IMR-90 (cell line): ENCODE data around the gene PLBD2. TPM values are rescaled to one million over a fixed set of nuclear protein-coding genes. Genes with fewer than 3 reads are reported as not detected.

ENCODE experiments used
- ATAC-seq: fragments of 200-7000 bp; cut with Tn5 transposase; 2 replicates; pipeline ENCODE4 v1.9.1; 2020; ENCODE audit warnings: low read depth, mild to moderate bottlenecking, moderate library complexity
- BruUV-seq: library from RNA; stranded (reverse); fragments of 400-500 nt; replicated peaks from 2 replicates; lab custom pipeline; 2021; lab: Mats Ljungman, UMichigan
- CTCF ChIA-PET: fragments of 300-600 bp; formaldehyde crosslinking; extraction: SDS; loops from one replicate; lab custom pipeline; 2021; ENCODE audit warnings: antibody characterized with exemption; lab: Yijun Ruan, JAX
- POLR2A ChIA-PET: fragments of 300-600 bp; sonication (Branson Sonifier 250); formaldehyde crosslinking; loops from one replicate; lab custom pipeline; 2022; ENCODE audit warnings: antibody characterized with exemption; ENCODE audit not compliant: unreplicated experiment; lab: Charles Lee
- DNase-seq: peaks from one replicate; pipeline ENCODE4 v3.0.0; 2013
- H2AFZ ChIP-seq: replicated peaks from 2 replicates; pipeline ENCODE3; 2013; ENCODE audit warnings: low read length, mild to moderate bottlenecking; ENCODE audit not compliant: poor library complexity
- H2AK5ac ChIP-seq: 2 replicates; pipeline ENCODE4 v1.6.1; 2013; ENCODE audit warnings: low read depth, low read length, inconsistent platforms
- H2AK9ac ChIP-seq: replicated peaks from 2 replicates; pipeline ENCODE3; 2013; ENCODE audit warnings: mild to moderate bottlenecking, low read depth, low read length, moderate library complexity; ENCODE audit not compliant: poor library complexity
- H2BK120ac ChIP-seq: 2 replicates; pipeline ENCODE4 v1.6.1; 2013; ENCODE audit warnings: low read depth, low read length, inconsistent platforms
- H2BK15ac ChIP-seq: 3 replicates; pipeline ENCODE4 v1.6.1; 2013; ENCODE audit warnings: low read depth, low read length, inconsistent platforms
- H2BK20ac ChIP-seq: 2 replicates; pipeline ENCODE4 v1.6.1; 2013; ENCODE audit warnings: low read depth, mild to moderate bottlenecking, inconsistent platforms, low read length, moderate library complexity
- H2BK5ac ChIP-seq: 2 replicates; pipeline ENCODE4 v1.6.1; 2013; ENCODE audit warnings: mild to moderate bottlenecking, low read depth, low read length, inconsistent platforms; ENCODE audit not compliant: poor library complexity, severe bottlenecking
- H3K14ac ChIP-seq: replicated peaks from 2 replicates; pipeline ENCODE4 v1.6.1; 2013; ENCODE audit warnings: low read depth, low read length, inconsistent platforms
- H3K18ac ChIP-seq: 2 replicates; pipeline ENCODE4 v1.6.1; 2013; ENCODE audit warnings: low read depth, low read length, control low read depth
- H3K23ac ChIP-seq: 2 replicates; pipeline ENCODE4 v1.6.1; 2013; ENCODE audit warnings: low read depth, low read length, inconsistent platforms
- H3K27ac ChIP-seq: 2 replicates; pipeline ENCODE4 v1.5.1; 2013; ENCODE audit warnings: mild to moderate bottlenecking, control low read depth, low read length; ENCODE audit not compliant: insufficient read depth
- H3K27me3 ChIP-seq: 2 replicates; pipeline ENCODE4 v1.6.1; 2013; ENCODE audit warnings: low read length; ENCODE audit not compliant: control insufficient read depth, insufficient read depth
- H3K36me3 ChIP-seq: 2 replicates; pipeline ENCODE4 v1.6.1; 2013; ENCODE audit warnings: low read length, mixed read lengths; ENCODE audit not compliant: control insufficient read depth, insufficient read depth
- H3K4ac ChIP-seq: 2 replicates; pipeline ENCODE4 v1.6.1; 2013; ENCODE audit warnings: low read depth, low read length, inconsistent platforms
- H3K4me1 ChIP-seq: 2 replicates; pipeline ENCODE4 v1.6.1; 2013; ENCODE audit warnings: low read length, mixed read lengths; ENCODE audit not compliant: control insufficient read depth, insufficient read depth
- H3K4me2 ChIP-seq: 2 replicates; pipeline ENCODE4 v1.6.1; 2013; ENCODE audit warnings: low read depth, mild to moderate bottlenecking, control low read depth, low read length, moderate library complexity
- H3K4me3 ChIP-seq: 2 replicates; pipeline ENCODE4 v1.5.1; 2013; ENCODE audit warnings: low read depth, mild to moderate bottlenecking, control low read depth, low read length, moderate library complexity; ENCODE audit not compliant: insufficient read depth
- H3K56ac ChIP-seq: 2 replicates; pipeline ENCODE4 v1.6.1; 2013; ENCODE audit warnings: low read length, inconsistent platforms; ENCODE audit not compliant: insufficient read depth; ENCODE audit errors: extremely low read depth
- H3K79me1 ChIP-seq, 2 experiments: 2 replicates each; pipeline ENCODE4 v1.6.1; 2013; ENCODE audit warnings: low read length in 2 of 2, inconsistent platforms in 1 of 2, low read depth in 1 of 2
- H3K9ac ChIP-seq: 2 replicates; pipeline ENCODE4 v1.6.1; 2013; ENCODE audit warnings: low read depth, low read length, control low read depth
- H3K9me1 ChIP-seq: 2 replicates; pipeline ENCODE4 v1.6.1; 2013; ENCODE audit warnings: low read length, inconsistent platforms; ENCODE audit not compliant: insufficient read depth
- H3K9me3 ChIP-seq: 2 replicates; pipeline ENCODE4 v1.6.1; 2013; ENCODE audit warnings: low read length; ENCODE audit not compliant: control insufficient read depth, insufficient read depth
- H4K20me1 ChIP-seq: 2 replicates; pipeline ENCODE4 v1.6.1; 2013; ENCODE audit warnings: low read length, inconsistent platforms; ENCODE audit not compliant: insufficient read depth
- H4K5ac ChIP-seq: 2 replicates; pipeline ENCODE4 v1.6.1; 2013; ENCODE audit warnings: mild to moderate bottlenecking, low read depth, low read length, control low read depth
- H4K8ac ChIP-seq, 2 experiments: 2 replicates each; pipeline ENCODE4 v1.6.1; 2013; ENCODE audit warnings: low read depth in 2 of 2, low read length in 2 of 2, control low read depth in 1 of 2, inconsistent platforms in 1 of 2
- H4K91ac ChIP-seq: 2 replicates; pipeline ENCODE4 v1.6.1; 2013; ENCODE audit warnings: low read depth, low read length, inconsistent platforms; ENCODE audit not compliant: insufficient read depth
- BHLHE40 ChIP-seq: fragments of 150-350 bp; IDR thresholded peaks from 2 replicates; pipeline ENCODE4 v1.6.1; 2016; ENCODE audit warnings: mild to moderate bottlenecking, low read depth, low read length
- CEBPB ChIP-seq: IDR thresholded peaks from 2 replicates; pipeline ENCODE4 v1.6.1; 2012; ENCODE audit warnings: low read depth, low read length, improper control_type of control experiment
- CHD1 ChIP-seq: IDR thresholded peaks from 2 replicates; pipeline ENCODE4 v1.6.1; 2012; ENCODE audit warnings: low read depth, low read length, improper control_type of control experiment
- CTCF ChIP-seq: conservative IDR thresholded peaks from 2 replicates; pipeline ENCODE4 v1.5.1; 2012; ENCODE audit warnings: mild to moderate bottlenecking, low read depth, low read length, improper control_type of control experiment
- ELK1 ChIP-seq: fragments of 150-350 bp; IDR thresholded peaks from 2 replicates; pipeline ENCODE4 v1.6.1; 2016; ENCODE audit warnings: low read depth, mild to moderate bottlenecking, low read length, moderate library complexity, borderline replicate concordance
- FOS ChIP-seq: fragments of 150-350 bp; IDR thresholded peaks from 2 replicates; pipeline ENCODE4 v1.6.1; 2016; ENCODE audit warnings: low read depth, low read length
- MAFK ChIP-seq: IDR thresholded peaks from 2 replicates; pipeline ENCODE4 v1.6.1; 2012; ENCODE audit warnings: low read depth, low read length, improper control_type of control experiment
- MXI1 ChIP-seq: IDR thresholded peaks from 2 replicates; pipeline ENCODE4 v1.6.1; 2012; ENCODE audit warnings: low read depth, mild to moderate bottlenecking, low read length, moderate library complexity, borderline replicate concordance
- NFE2L2 ChIP-seq: fragments of 150-350 bp; IDR thresholded peaks from 2 replicates; pipeline ENCODE4 v1.6.1; 2016; ENCODE audit warnings: low read depth, mild to moderate bottlenecking, low read length
- POLR2A ChIP-seq: IDR thresholded peaks from 2 replicates; pipeline ENCODE4 v1.6.1; 2012; ENCODE audit warnings: mild to moderate bottlenecking, low read depth, low read length
- RAD21 ChIP-seq: IDR thresholded peaks from 2 replicates; pipeline ENCODE4 v1.6.1; 2012; ENCODE audit warnings: low read length, improper control_type of control experiment
- RCOR1 ChIP-seq: IDR thresholded peaks from 2 replicates; pipeline ENCODE4 v1.6.1; 2012; ENCODE audit warnings: mild to moderate bottlenecking, low read length, improper control_type of control experiment; ENCODE audit not compliant: insufficient replicate concordance
- RFX5 ChIP-seq: IDR thresholded peaks from 2 replicates; pipeline ENCODE4 v1.8.0; 2012; ENCODE audit warnings: low read depth, mild to moderate bottlenecking, low read length, moderate library complexity
- SMC3 ChIP-seq: fragments of 150-350 bp; IDR thresholded peaks from 2 replicates; pipeline ENCODE4 v1.6.1; 2016; ENCODE audit warnings: low read depth, mild to moderate bottlenecking, antibody characterized with exemption, low read length, moderate library complexity
- USF2 ChIP-seq: fragments of 150-350 bp; IDR thresholded peaks from 2 replicates; pipeline ENCODE4 v1.6.1; 2017; ENCODE audit warnings: mild to moderate bottlenecking, antibody characterized with exemption, low read length, low read depth
- WGBS, 2 experiments: methylation state at CpG; one replicate each; pipeline versions ENCODE4 v1.1.5 to v1.1.7; 2013; ENCODE audit warnings: missing lambda C conversion rate in 2 of 2; ENCODE audit not compliant: insufficient read length in 1 of 2; ENCODE audit errors: extremely low coverage in 2 of 2; 5-methylcytosine and 5-hydroxymethylcytosine counted together
- dilution Hi-C: fragments of 300-500 bp; cut with HindIII; formaldehyde crosslinking; loops from one replicate; pipeline ENCODE4 v1.14.3; 2018; ENCODE audit warnings: low sequenced_read_pairs; ENCODE audit not compliant: unreplicated experiment
- in situ Hi-C: fragments of 300-500 bp; cut with MboI; formaldehyde crosslinking; loops from 3 replicates; pipeline ENCODE4 v1.14.3; 2019; ENCODE audit warnings: low sequenced_read_pairs, inconsistent platforms, mixed read lengths
- intact Hi-C: fragments of 100-400 bp; cut with micrococcal nuclease; formaldehyde crosslinking; loops from 2 replicates; pipeline ENCODE4 v1.10.0; 2022
- polyA plus RNA-seq, 3 experiments: library from polyadenylated mRNA; depleted of rRNA; stranded (reverse); fragments of >200 nt; gene quantifications; 2 replicates each; pipeline ENCODE4 v1.2.3, GENCODE V29; 2012; ENCODE audit warnings: low replicate concordance in 1 of 3
- total RNA-seq: library from RNA; depleted of rRNA; stranded (reverse); fragments of >200 nt; gene quantifications from 2 replicates; pipeline ENCODE4 v1.2.3, GENCODE V29; 2012

Gene PLBD2
- total and polyA plus RNA-seq, 2 of the 4 experiments (the other 2 are of a cell fraction): 7.3 to 44.5 TPM

GRCh38 chr12:113370923-113371682, 12.7 kb downstream of the PLBD2 start:
- Histone ChIP-seq H3K4me3 (no peak overlapping the region), H3K4ac (no peak overlapping the region), H2AFZ (no peak overlapping the region), H4K5ac (no peak overlapping the region), H3K27ac (no peak overlapping the region), H3K4me1 (no peaks in the 10 kb centered on the region; the same call in 1 of the 2 replicates), H4K91ac (no peak overlapping the region), H3K18ac (no peak overlapping the region), H3K9me3 (no peaks in the 10 kb centered on the region), H3K14ac (no peak overlapping the region), H3K79me1 (peaks cover 0 to 15% of the 10 kb centered on the region in 2 experiments; a peak in 2 of 4 replicates), H2AK9ac (no peak overlapping the region), H3K9me1 (peaks cover 28% of the 10 kb centered on the region), H2BK20ac (no peak overlapping the region; the same call in 1 of the 2 replicates), H3K56ac (no peak overlapping the region), H3K23ac (no peak overlapping the region), H2BK5ac (no peak overlapping the region), H2BK120ac (no peak overlapping the region), H3K9ac (no peak overlapping the region), H3K27me3 (no peaks in the 10 kb centered on the region), H2BK15ac (no peak overlapping the region), H4K8ac (no peak overlapping the region), H3K36me3 (peaks cover 17% of the 10 kb centered on the region), H2AK5ac (no peak overlapping the region), H3K4me2 (no peak overlapping the region), H4K20me1 (peaks cover 5% of the 10 kb centered on the region; the same call in 1 of the 2 replicates)
- ChIA-PET CTCF (no interaction called here), POLR2A (no interaction called here)
- intact Hi-C loops (no loop called here), dilution Hi-C loops (no loop called here), in situ Hi-C loops (no loop called here)
- 100% methylated on average over 1 of the region's 7 CpGs; no CpG with 5 or more reads in 1 of the 2 experiments for WGBS, 2 experiments
- no peak for DNase-seq
- no peak for ATAC-seq
- BruUV-seq: no TSS peak
- no peak for TF ChIP-seq RFX5
- no peak for TF ChIP-seq ELK1
- no peak for TF ChIP-seq CHD1
- TF ChIP-seq MXI1: no peak
- TF ChIP-seq SMC3: no peak
- no peak for TF ChIP-seq USF2
- TF ChIP-seq CTCF: no peak
- TF ChIP-seq POLR2A: no peak
- TF ChIP-seq MAFK: no peak
- TF ChIP-seq RAD21: no peak
- no peak for TF ChIP-seq FOS
- no peak for TF ChIP-seq BHLHE40
- no peak for TF ChIP-seq CEBPB
- no peak for TF ChIP-seq RCOR1
- no peak for TF ChIP-seq NFE2L2
